ENCODE data around the gene RASAL2. TPM values are rescaled to one million over a fixed set of nuclear protein-coding genes. Genes with fewer than 3 reads are reported as not detected.
A peak's percentile ranks its signal among the peaks of the same experiment; 100 is the strongest.

RASAL2 gene
- total and polyA plus RNA-seq, 2 donors (not counting 1 experiment from before 2014, with no cell fraction given) = 0.12 TPM; not detected in 1

DNA sequence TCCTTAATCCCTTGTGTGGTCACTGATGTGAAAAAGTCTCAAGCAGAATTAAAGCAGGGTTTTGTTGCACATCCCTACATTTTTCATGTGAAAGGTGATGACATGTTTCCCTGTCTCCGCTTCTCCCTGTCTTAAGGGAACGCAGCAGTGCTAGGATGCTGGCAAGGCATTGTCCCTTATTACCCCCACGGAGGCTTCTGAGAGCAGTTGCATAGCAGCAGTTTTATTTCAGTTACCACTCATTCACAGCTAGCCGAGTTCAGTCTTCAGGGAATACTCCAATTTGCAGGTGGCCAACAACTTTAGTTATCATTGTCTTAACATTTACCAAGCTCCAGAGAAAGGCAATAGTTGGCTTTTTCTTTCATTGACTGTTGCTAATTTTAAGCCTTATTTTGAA lies 313.8 kb downstream of the RASAL2 start:
- Mint-ChIP-seq H3K27ac (no peak overlapping the region), H3K9me3 (ENCODE audit: insufficient read depth) (no peaks in the 10 kb centered on the region), H3K4me1 (peaks cover 22% of the 10 kb centered on the region), H3K4me3 (no peak overlapping the region), H3K27me3 (peaks cover 10% of the 10 kb centered on the region)
- DNase-seq (no peak), ATAC-seq (ENCODE audit: low read depth) (no peak)
- Histone ChIP-seq H3K4me3 (ENCODE audit: control extremely low read depth in 1 of 5, extremely low read depth in 1 of 5, insufficient read depth in 1 of 5, low read depth in 2 of 5, low read length in 4 of 5) (no peak overlapping the region), H3K9ac (ENCODE audit: low read length) (no peak overlapping the region), H3K27ac (ENCODE audit: low read length in 2 of 2) (no peak overlapping the region), H3K4me2 (replicated peaks; ENCODE audit: low read depth, low read length, poor library complexity, severe bottlenecking) (no peak overlapping the region), H3K36me3 (replicated peaks in 1 of 2; ENCODE audit: control extremely low read depth in 1 of 2, control insufficient read depth in 1 of 2, extremely low read depth in 1 of 2, insufficient read depth in 2 of 2, low read length in 1 of 2) (no peaks in the 10 kb centered on the region), H4K20me1 (ENCODE audit: control insufficient read depth, insufficient read depth, low read length, poor library complexity, severe bottlenecking) (no peaks in the 10 kb centered on the region), H2AFZ (ENCODE audit: insufficient read depth, low read depth, low read length, poor library complexity, severe bottlenecking) (peak overlapping the region; percentile 32), H3K4me1 (ENCODE audit: control insufficient read depth in 2 of 2, insufficient read depth in 2 of 2, low read length in 2 of 2) (peaks cover 7 to 16% of the 10 kb centered on the region in 2 donors), H3K9me3 (ENCODE audit: control extremely low read depth in 1 of 3, control insufficient read depth in 2 of 3, insufficient read depth in 1 of 3, low read length in 2 of 3) (no peaks in the 10 kb centered on the region), H3K79me2 (ENCODE audit: control insufficient read depth, insufficient read depth, low read length) (no peaks in the 10 kb centered on the region), H3K27me3 (replicated peaks in 1 of 4; ENCODE audit: control extremely low read depth in 1 of 4, control insufficient read depth in 3 of 4, insufficient read depth in 4 of 4, low read length in 3 of 4) (no peaks in the 10 kb centered on the region)
- intact Hi-C loops (cut with micrococcal nuclease) = no loop called here
- ChIA-PET POLR2A (no interaction called here), CTCF (no interaction called here)
- WGBS (ENCODE audit: insufficient coverage) = 11% methylated on average over 3 of the region's 4 CpGs
- no peak for TF ChIP-seq EZH2 (IDR thresholded peaks at IDR 0.05; ENCODE audit: borderline replicate concordance, insufficient read depth, low read depth, low read length, poor library complexity, severe bottlenecking)
- TF ChIP-seq CTCF (IDR thresholded peaks at IDR 0.05) = no peak

GRCh38 chr1:178408871-178409270 lies 315.0 kb downstream of the RASAL2 start:
- POLR2A ChIA-PET = no interaction called here

More at GRCh38 chr1:178408871-178409270, 315.0 kb downstream of the RASAL2 start:
- no peak overlapping the region for H3K4me3 Mint-ChIP-seq
- Histone ChIP-seq H3K4me1 (ENCODE audit: control insufficient read depth in 2 of 2, insufficient read depth in 2 of 2, low read length in 2 of 2) (peaks cover 7 to 25% of the 10 kb centered on the region in 2 donors), H3K9ac (ENCODE audit: low read length) (no peak overlapping the region), H3K4me3 (ENCODE audit: control extremely low read depth in 1 of 5, extremely low read depth in 1 of 5, insufficient read depth in 1 of 5, low read depth in 2 of 5, low read length in 4 of 5) (no peak overlapping the region), H3K79me2 (ENCODE audit: control insufficient read depth, insufficient read depth, low read length) (no peaks in the 10 kb centered on the region), H3K36me3 (replicated peaks in 1 of 2; ENCODE audit: control extremely low read depth in 1 of 2, control insufficient read depth in 1 of 2, extremely low read depth in 1 of 2, insufficient read depth in 2 of 2, low read length in 1 of 2) (no peaks in the 10 kb centered on the region), H3K27me3 (replicated peaks in 1 of 4; ENCODE audit: control extremely low read depth in 1 of 4, control insufficient read depth in 3 of 4, insufficient read depth in 4 of 4, low read length in 3 of 4) (no peaks in the 10 kb centered on the region), H3K27ac (ENCODE audit: low read length in 2 of 2) (no peak overlapping the region), H4K20me1 (ENCODE audit: control insufficient read depth, insufficient read depth, low read length, poor library complexity, severe bottlenecking) (no peaks in the 10 kb centered on the region), H2AFZ (ENCODE audit: insufficient read depth, low read depth, low read length, poor library complexity, severe bottlenecking) (no peak overlapping the region), H3K9me3 (ENCODE audit: control extremely low read depth in 1 of 3, control insufficient read depth in 2 of 3, insufficient read depth in 1 of 3, low read length in 2 of 3) (no peaks in the 10 kb centered on the region), H3K4me2 (replicated peaks; ENCODE audit: low read depth, low read length, poor library complexity, severe bottlenecking) (no peak overlapping the region)
- H3K27ac Mint-ChIP-seq = no peak overlapping the region
- H3K9me3 Mint-ChIP-seq (ENCODE audit: insufficient read depth) = no peaks in the 10 kb centered on the region
- peaks cover 10% of the 10 kb centered on the region for H3K27me3 Mint-ChIP-seq
- H3K4me1 Mint-ChIP-seq = peaks cover 27% of the 10 kb centered on the region
- DNase-seq (no peak), ATAC-seq (ENCODE audit: low read depth) (no peak)
- no peak for TF ChIP-seq CTCF (IDR thresholded peaks at IDR 0.05)
- no peak for TF ChIP-seq EZH2 (IDR thresholded peaks at IDR 0.05; ENCODE audit: borderline replicate concordance, insufficient read depth, low read depth, low read length, poor library complexity, severe bottlenecking)
- intact Hi-C loops (cut with micrococcal nuclease) = no loop called here
- 87% methylated on average over 2 of the region's 2 CpGs for WGBS (ENCODE audit: insufficient coverage)
- CTCF ChIA-PET = no interaction called here
